ENCODE data around the gene SLMAP. TPM values are rescaled to one million over a fixed set of nuclear protein-coding genes. Genes with fewer than 3 reads are reported as not detected.

The SLMAP gene
- total RNA-seq, 1 donor from 2014 or later: 502 TPM

DNA sequence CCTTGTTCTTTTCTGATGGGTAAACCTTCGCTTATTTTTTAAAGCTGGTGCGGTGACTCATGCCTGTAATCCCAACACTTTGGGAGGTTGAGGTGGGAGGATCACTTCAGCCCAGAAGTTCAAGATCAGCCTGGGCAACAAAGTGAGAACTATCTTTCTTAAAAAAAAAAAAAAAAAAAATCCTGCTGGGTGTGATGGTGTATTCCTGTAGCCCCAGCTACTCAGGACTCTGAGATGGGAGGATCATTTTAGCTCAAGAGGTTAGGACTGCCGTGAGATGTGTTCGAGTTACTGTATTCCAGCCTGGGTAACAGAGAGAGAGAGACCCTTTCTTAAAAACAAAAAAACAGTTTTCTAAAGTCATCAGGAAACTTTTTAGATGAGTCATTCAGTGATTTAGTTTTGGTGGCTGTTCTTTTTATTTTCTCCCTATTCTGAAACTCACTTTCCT is 37.7 kb downstream of the SLMAP start:
- Histone ChIP-seq H3K4me3 (no peak overlapping the region), H3K4me1 (peaks cover 3 to 5% of the 10 kb centered on the region in 2 donors), H3K27me3 (no peaks in the 10 kb centered on the region), H3K27ac (no peak overlapping the region), H3K9me3 (no peaks in the 10 kb centered on the region), H3K36me3 (no peaks in the 10 kb centered on the region)
- no peak for DNase-seq (ENCODE audit: low spot score in 2 of 2)
- TF ChIP-seq, protein P1, sequence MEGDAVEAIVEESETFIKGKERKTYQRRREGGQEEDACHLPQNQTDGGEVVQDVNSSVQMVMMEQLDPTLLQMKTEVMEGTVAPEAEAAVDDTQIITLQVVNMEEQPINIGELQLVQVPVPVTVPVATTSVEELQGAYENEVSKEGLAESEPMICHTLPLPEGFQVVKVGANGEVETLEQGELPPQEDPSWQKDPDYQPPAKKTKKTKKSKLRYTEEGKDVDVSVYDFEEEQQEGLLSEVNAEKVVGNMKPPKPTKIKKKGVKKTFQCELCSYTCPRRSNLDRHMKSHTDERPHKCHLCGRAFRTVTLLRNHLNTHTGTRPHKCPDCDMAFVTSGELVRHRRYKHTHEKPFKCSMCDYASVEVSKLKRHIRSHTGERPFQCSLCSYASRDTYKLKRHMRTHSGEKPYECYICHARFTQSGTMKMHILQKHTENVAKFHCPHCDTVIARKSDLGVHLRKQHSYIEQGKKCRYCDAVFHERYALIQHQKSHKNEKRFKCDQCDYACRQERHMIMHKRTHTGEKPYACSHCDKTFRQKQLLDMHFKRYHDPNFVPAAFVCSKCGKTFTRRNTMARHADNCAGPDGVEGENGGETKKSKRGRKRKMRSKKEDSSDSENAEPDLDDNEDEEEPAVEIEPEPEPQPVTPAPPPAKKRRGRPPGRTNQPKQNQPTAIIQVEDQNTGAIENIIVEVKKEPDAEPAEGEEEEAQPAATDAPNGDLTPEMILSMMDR (IDR thresholded peaks at IDR 0.05): no peak
- intact Hi-C loops (cut with DNase I): no loop called here

DNA sequence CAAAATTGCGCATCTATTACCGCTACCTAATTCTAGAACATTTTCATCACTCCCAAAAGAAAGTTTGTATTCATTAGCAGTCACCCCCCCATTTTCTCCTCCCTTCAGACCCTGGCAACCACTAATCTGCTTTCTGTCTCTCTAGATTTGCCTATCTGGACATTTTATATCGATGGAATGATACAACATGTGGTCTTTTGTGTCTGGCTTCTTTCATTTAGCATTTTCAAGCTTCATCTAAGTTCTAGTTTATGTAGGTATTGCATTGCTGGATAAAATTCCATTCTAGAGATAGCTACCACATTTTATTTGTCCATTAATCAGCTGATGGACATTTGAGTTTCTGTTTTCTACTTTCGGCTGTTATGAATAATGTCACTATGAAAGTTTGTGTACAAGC is 38.4 kb downstream of the SLMAP start:
- TF ChIP-seq, protein P1 (IDR thresholded peaks at IDR 0.05): no peak
- intact Hi-C loops (cut with DNase I): no loop called here
- Histone ChIP-seq H3K4me1 (peaks cover 3 to 5% of the 10 kb centered on the region in 2 donors), H3K9me3 (no peaks in the 10 kb centered on the region), H3K27me3 (no peaks in the 10 kb centered on the region), H3K36me3 (no peaks in the 10 kb centered on the region), H3K27ac (no peak overlapping the region), H3K4me3 (no peak overlapping the region)
- no peak for DNase-seq (ENCODE audit: low spot score in 2 of 2)

DNA sequence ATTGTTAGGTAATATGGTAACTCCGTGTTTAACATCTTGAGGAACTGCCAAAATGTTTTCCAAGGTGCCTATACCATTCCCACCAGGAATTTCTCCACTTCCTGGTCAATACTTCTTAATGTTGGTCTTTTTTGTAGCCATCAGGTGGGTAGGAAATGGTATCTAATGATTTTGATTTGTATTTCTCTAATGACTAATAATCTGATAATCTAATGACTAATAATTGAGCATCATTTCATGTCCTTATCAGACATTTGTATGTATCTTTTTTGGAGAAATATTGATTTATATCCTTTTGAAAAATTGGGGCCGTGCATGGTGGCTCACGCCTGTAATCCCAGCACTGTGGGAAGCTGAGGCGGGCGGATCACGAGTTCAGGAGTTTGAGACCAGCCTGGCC is 38.8 kb downstream of the SLMAP start:
- TF ChIP-seq, protein P1 (IDR thresholded peaks at IDR 0.05): no peak
- Histone ChIP-seq H3K4me1 (peaks cover 3 to 5% of the 10 kb centered on the region in 2 donors), H3K9me3 (no peaks in the 10 kb centered on the region), H3K27ac (no peak overlapping the region), H3K4me3 (no peak overlapping the region), H3K27me3 (no peaks in the 10 kb centered on the region), H3K36me3 (no peaks in the 10 kb centered on the region)
- intact Hi-C loops (cut with DNase I): no loop called here
- no peak for DNase-seq (ENCODE audit: low spot score in 2 of 2)

DNA sequence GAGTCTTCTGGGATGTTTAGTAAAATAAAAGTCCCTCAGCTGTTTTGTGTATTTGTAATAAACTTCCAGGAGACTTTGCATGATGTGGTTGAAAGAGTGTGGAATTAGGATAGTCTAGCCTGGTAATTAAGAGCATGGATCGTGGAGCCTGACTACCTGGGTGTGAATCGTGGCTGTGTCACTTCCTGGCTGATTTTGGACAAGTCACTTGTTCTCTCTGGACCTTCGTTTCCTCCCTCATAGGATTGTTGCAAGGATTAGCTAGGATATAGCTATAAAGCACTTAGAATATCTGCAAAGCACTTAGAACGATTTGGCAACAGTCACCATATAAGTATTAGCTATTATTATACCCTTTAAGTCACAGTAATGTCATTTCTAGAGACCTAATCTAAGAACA is 40.2 kb downstream of the SLMAP start:
- Histone ChIP-seq H3K27ac (no peak overlapping the region), H3K27me3 (no peaks in the 10 kb centered on the region), H3K36me3 (no peaks in the 10 kb centered on the region), H3K4me1 (peaks cover 3 to 6% of the 10 kb centered on the region in 2 donors), H3K9me3 (no peaks in the 10 kb centered on the region), H3K4me3 (no peak overlapping the region)
- intact Hi-C loops (cut with DNase I): no loop called here
- DNase-seq (ENCODE audit: low spot score in 2 of 2): no peak
- TF ChIP-seq, protein P1 (IDR thresholded peaks at IDR 0.05): no peak

DNA sequence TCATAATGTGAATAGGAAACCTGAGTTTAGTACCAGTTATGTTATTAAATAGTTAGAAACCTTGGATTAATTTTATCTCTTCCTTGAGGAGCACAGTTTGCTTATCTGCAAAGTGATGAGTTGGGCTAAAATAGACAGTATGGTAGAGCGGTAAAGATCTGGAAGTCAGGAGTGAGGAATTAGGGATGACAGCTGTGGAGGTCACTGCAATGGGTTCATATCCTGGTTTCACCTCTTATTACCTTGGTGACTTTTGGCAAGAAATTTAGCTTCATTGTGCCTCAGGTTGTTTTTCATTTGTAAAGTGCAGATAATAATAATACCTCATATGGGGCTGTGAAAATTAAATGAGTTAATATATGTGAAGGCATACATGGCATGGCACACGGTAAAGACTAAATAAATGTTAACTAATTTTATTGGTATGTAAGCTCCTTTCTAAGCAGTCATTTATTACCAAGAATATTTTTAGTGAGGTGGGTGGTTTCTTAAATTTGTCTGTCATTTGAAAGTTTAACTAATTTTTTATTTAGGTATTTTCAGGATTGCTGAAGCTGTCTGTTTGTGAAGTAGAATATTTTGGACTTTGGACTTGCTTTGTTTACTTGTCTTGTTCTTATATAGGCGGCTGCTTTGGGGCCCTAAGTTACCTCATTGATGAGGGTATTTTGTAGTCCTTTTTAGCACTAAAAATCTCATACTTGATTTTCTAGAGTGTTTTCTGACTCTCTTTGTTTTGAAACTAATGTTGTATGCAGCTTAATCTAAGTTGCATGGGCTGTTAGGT is 41.8 kb downstream of the SLMAP start:
- Histone ChIP-seq H3K27me3 (no peaks in the 10 kb centered on the region), H3K4me3 (no peak overlapping the region), H3K9me3 (no peaks in the 10 kb centered on the region), H3K36me3 (no peaks in the 10 kb centered on the region), H3K4me1 (peaks cover 3 to 18% of the 10 kb centered on the region in 2 donors), H3K27ac (no peak overlapping the region)
- no peak for DNase-seq (ENCODE audit: low spot score in 2 of 2)
- TF ChIP-seq, protein P1 (IDR thresholded peaks at IDR 0.05): no peak
- intact Hi-C loops (cut with DNase I): no loop called here

All from ascending aorta (tissue), 2 donors.